H1 (cell line): Measurements from ENCODE around the gene TMTC4. TPM values are rescaled to one million over a fixed set of nuclear protein-coding genes. Genes with fewer than 3 reads are reported as not detected.
A peak's percentile ranks its signal among the peaks of the same experiment; 100 is the strongest.

ENCODE experiments used
- BRCA1 ChIP-seq: IDR thresholded peaks from 2 replicates; pipeline ENCODE4 v1.6.1; 2012; ENCODE audit warnings: low read depth, low read length, improper control_type of control experiment
- CHD7 ChIP-seq: fragments of 300-600 bp; sonication (generic); IDR thresholded peaks from 2 replicates; pipeline ENCODE4 v1.7.1; 2012; ENCODE audit warnings: low read length, moderate library complexity, mild to moderate bottlenecking, inconsistent platforms; ENCODE audit not compliant: insufficient replicate concordance
- HDAC2 ChIP-seq, 2 experiments: fragments of 300-600 bp in 1 of 2; sonication (generic) in 1 of 2; IDR thresholded peaks; 2 replicates each; pipeline ENCODE4 v1.6.1; 2011 to 2012; ENCODE audit warnings: low read depth in 2 of 2, low read length in 2 of 2, mild to moderate bottlenecking in 2 of 2, moderate library complexity in 2 of 2, borderline replicate concordance in 1 of 2, inconsistent platforms in 1 of 2
- RAD21 ChIP-seq, 2 experiments: IDR thresholded peaks in 1 of 2; conservative IDR thresholded peaks in 1 of 2; 2 replicates each; pipeline ENCODE4 v1.6.1; 2011; ENCODE audit warnings: low read depth in 2 of 2, low read length in 2 of 2, improper control_type of control experiment in 1 of 2, inconsistent platforms in 1 of 2, mild to moderate bottlenecking in 1 of 2, moderate library complexity in 1 of 2
- TBP ChIP-seq: IDR thresholded peaks from 2 replicates; pipeline ENCODE4 v1.6.1; 2011; ENCODE audit warnings: low read depth, low read length, improper control_type of control experiment
- YY1 ChIP-seq: IDR thresholded peaks from 2 replicates; pipeline ENCODE4 v1.6.1; 2011; ENCODE audit warnings: low read depth, mild to moderate bottlenecking, low read length
- polyA plus RNA-seq, 7 experiments: library from polyadenylated mRNA; depleted of rRNA in 3 of 7; stranded (reverse) in 5 of 7; unstranded in 2 of 7; fragments of >200 nt in 5 of 7; fragments of 200-250 nt in 2 of 7; gene quantifications; 1 replicate in 5 of 7; 2 replicates in 1 of 7; 4 replicates in 1 of 7; pipeline versions ENCODE4 v1.2.1 to v1.2.3, GENCODE V29; 2011 to 2013; ENCODE audit warnings: missing spikeins in 2 of 7, mixed read lengths in 2 of 7
- total RNA-seq: library from RNA; stranded (reverse); fragmentation: NEBNext Ultra II Directional; extraction: Animal tissue kit (Norgen Biotek cat#: 25700); gene quantifications from 2 replicates; pipeline ENCODE4 v1.2.1, GENCODE V29; 2021

The TMTC4 gene
- total and polyA plus RNA-seq, 2 of the 8 experiments (the other 6 are each of a cell fraction or from before 2014, with no cell fraction given): 26.3 to 42.6 TPM

- no peak for TF ChIP-seq CHD7
- peak; percentile 85; the same call in 1 of the 2 replicates for TF ChIP-seq YY1
- peak; percentile 57 to 64 for TF ChIP-seq RAD21 (IDR thresholded peaks at IDR 0.05 in 1 of 2, conservative IDR thresholded peaks at IDR 0.05 in 1 of 2; ENCODE audit: low read depth in 2 of 2, low read length in 2 of 2)
- no peak for TF ChIP-seq TBP
- 0 out of 4 replicates have a peak, but pooled peaks of 1 of the 2 experiments have one; percentile 29 for TF ChIP-seq HDAC2 (IDR thresholded peaks at IDR 0.05; ENCODE audit: borderline replicate concordance in 1 of 2, low read depth in 2 of 2, low read length in 2 of 2)
- no peak for TF ChIP-seq BRCA1
Measured at GRCh38 chr13:100694722-100695508, 20.3 kb upstream of the TMTC4 start (continued).
